ENCODE data around the gene ITPKB.

ITPKB gene

GRCh38 chr1:226679853-226680516, 59.1 kb downstream of the ITPKB start:
- Mint-ChIP-seq H3K27ac (peak overlapping the region; percentile 94), H3K4me1 (peaks cover 98% of the 10 kb centered on the region), H3K36me3 (peaks cover 23% of the 10 kb centered on the region), H3K4me3 (peak overlapping the region; percentile 82), H3K27me3 (no peaks in the 10 kb centered on the region), H3K9me3 (no peaks in the 10 kb centered on the region)
- ATAC-seq: peak; percentile 78

GRCh38 chr1:226679262-226679661, 59.8 kb downstream of the ITPKB start:
- peak overlapping the region; percentile 94 for H3K27ac Mint-ChIP-seq
- peaks cover 22% of the 10 kb centered on the region for H3K36me3 Mint-ChIP-seq
- H3K9me3 Mint-ChIP-seq: no peaks in the 10 kb centered on the region
- H3K4me3 Mint-ChIP-seq: peak overlapping the region; percentile 82
- no peaks in the 10 kb centered on the region for H3K27me3 Mint-ChIP-seq
- H3K4me1 Mint-ChIP-seq: peaks cover 98% of the 10 kb centered on the region
- no peak for ATAC-seq

GRCh38 chr1:226678701-226679100, 60.4 kb downstream of the ITPKB start:
- ATAC-seq: no peak
- peaks cover 98% of the 10 kb centered on the region for H3K4me1 Mint-ChIP-seq
- H3K36me3 Mint-ChIP-seq: peaks cover 16% of the 10 kb centered on the region
- H3K27ac Mint-ChIP-seq: peak overlapping the region; percentile 94
- H3K27me3 Mint-ChIP-seq: no peaks in the 10 kb centered on the region
- H3K4me3 Mint-ChIP-seq: no peak overlapping the region
- no peaks in the 10 kb centered on the region for H3K9me3 Mint-ChIP-seq

- no peak for ATAC-seq
- Mint-ChIP-seq H3K9me3 (no peaks in the 10 kb centered on the region), H3K4me3 (no peak overlapping the region), H3K27ac (peak overlapping the region; percentile 94), H3K36me3 (peaks cover 12% of the 10 kb centered on the region), H3K27me3 (no peaks in the 10 kb centered on the region), H3K4me1 (peaks cover 98% of the 10 kb centered on the region)
Measured at GRCh38 chr1:226678251-226678650, 60.8 kb downstream of the ITPKB start.

GRCh38 chr1:226677027-226678020, 61.8 kb downstream of the ITPKB start:
- Mint-ChIP-seq H3K27me3 (no peaks in the 10 kb centered on the region), H3K27ac (peak overlapping the region; percentile 92), H3K4me1 (peaks cover 98% of the 10 kb centered on the region), H3K9me3 (no peaks in the 10 kb centered on the region), H3K36me3 (peaks cover 21% of the 10 kb centered on the region), H3K4me3 (peak overlapping the region; percentile 75)
- ATAC-seq: peak; percentile 78

GRCh38 chr1:226676381-226676780, 62.7 kb downstream of the ITPKB start:
- no peak for ATAC-seq
- peaks cover 28% of the 10 kb centered on the region for H3K36me3 Mint-ChIP-seq
- H3K9me3 Mint-ChIP-seq: no peaks in the 10 kb centered on the region
- no peaks in the 10 kb centered on the region for H3K27me3 Mint-ChIP-seq
- H3K27ac Mint-ChIP-seq: peak overlapping the region; percentile 92
- peak overlapping the region; percentile 83 for H3K4me3 Mint-ChIP-seq
- peaks cover 98% of the 10 kb centered on the region for H3K4me1 Mint-ChIP-seq

- peaks cover 34% of the 10 kb centered on the region for H3K36me3 Mint-ChIP-seq
- H3K4me3 Mint-ChIP-seq: peak overlapping the region; percentile 83
- peak; percentile 5 for ATAC-seq
- H3K27ac Mint-ChIP-seq: peak overlapping the region; percentile 92
- H3K4me1 Mint-ChIP-seq: peaks cover 98% of the 10 kb centered on the region
- H3K27me3 Mint-ChIP-seq: no peaks in the 10 kb centered on the region
- no peaks in the 10 kb centered on the region for H3K9me3 Mint-ChIP-seq
Measured at GRCh38 chr1:226675715-226676357, 63.2 kb downstream of the ITPKB start.

- H3K27ac Mint-ChIP-seq: peak overlapping the region; percentile 92
- H3K4me1 Mint-ChIP-seq: peaks cover 92% of the 10 kb centered on the region
- H3K27me3 Mint-ChIP-seq: no peaks in the 10 kb centered on the region
- H3K36me3 Mint-ChIP-seq: peaks cover 35% of the 10 kb centered on the region
- ATAC-seq: peak; percentile 88
- H3K4me3 Mint-ChIP-seq: peak overlapping the region; percentile 83
- no peaks in the 10 kb centered on the region for H3K9me3 Mint-ChIP-seq
Measured at GRCh38 chr1:226674892-226675714, 64.0 kb downstream of the ITPKB start.

- no peaks in the 10 kb centered on the region for H3K27me3 Mint-ChIP-seq
- ATAC-seq: no peak
- H3K4me1 Mint-ChIP-seq: peaks cover 64% of the 10 kb centered on the region
- peaks cover 31% of the 10 kb centered on the region for H3K36me3 Mint-ChIP-seq
- no peaks in the 10 kb centered on the region for H3K9me3 Mint-ChIP-seq
- peak overlapping the region; percentile 92 for H3K27ac Mint-ChIP-seq
- H3K4me3 Mint-ChIP-seq: no peak overlapping the region
Measured at GRCh38 chr1:226672339-226672762, 66.7 kb downstream of the ITPKB start.

GRCh38 chr1:226671277-226671676, 67.8 kb downstream of the ITPKB start:
- H3K27ac Mint-ChIP-seq: peak overlapping the region; percentile 16
- no peak for ATAC-seq
- H3K36me3 Mint-ChIP-seq: peaks cover 37% of the 10 kb centered on the region
- no peaks in the 10 kb centered on the region for H3K9me3 Mint-ChIP-seq
- H3K4me3 Mint-ChIP-seq: no peak overlapping the region
- H3K4me1 Mint-ChIP-seq: peaks cover 53% of the 10 kb centered on the region
- no peaks in the 10 kb centered on the region for H3K27me3 Mint-ChIP-seq

GRCh38 chr1:226670073-226670472, 69.0 kb downstream of the ITPKB start:
- no peaks in the 10 kb centered on the region for H3K27me3 Mint-ChIP-seq
- no peaks in the 10 kb centered on the region for H3K9me3 Mint-ChIP-seq
- peaks cover 43% of the 10 kb centered on the region for H3K36me3 Mint-ChIP-seq
- no peak for ATAC-seq
- H3K4me1 Mint-ChIP-seq: peaks cover 42% of the 10 kb centered on the region
- H3K27ac Mint-ChIP-seq: no peak overlapping the region
- no peak overlapping the region for H3K4me3 Mint-ChIP-seq

- peaks cover 23% of the 10 kb centered on the region for H3K4me1 Mint-ChIP-seq
- no peak for ATAC-seq
Measured at GRCh38 chr1:226668173-226668560, 70.9 kb downstream of the ITPKB start.

GRCh38 chr1:226666692-226667091, 72.4 kb downstream of the ITPKB start:
- Mint-ChIP-seq H3K27ac (no peak overlapping the region), H3K27me3 (no peaks in the 10 kb centered on the region), H3K4me3 (no peak overlapping the region), H3K4me1 (peaks cover 10% of the 10 kb centered on the region), H3K36me3 (peaks cover 26% of the 10 kb centered on the region), H3K9me3 (no peaks in the 10 kb centered on the region)
- ATAC-seq: no peak

More at GRCh38 chr1:226668173-226668560, 70.9 kb downstream of the ITPKB start:
- no peak overlapping the region for H3K27ac Mint-ChIP-seq
- no peaks in the 10 kb centered on the region for H3K27me3 Mint-ChIP-seq
- no peak overlapping the region for H3K4me3 Mint-ChIP-seq
- H3K9me3 Mint-ChIP-seq: no peaks in the 10 kb centered on the region
- peaks cover 38% of the 10 kb centered on the region for H3K36me3 Mint-ChIP-seq

- H3K4me3 Mint-ChIP-seq: no peak overlapping the region
- peaks cover 4% of the 10 kb centered on the region for H3K4me1 Mint-ChIP-seq
- no peak overlapping the region for H3K27ac Mint-ChIP-seq
- ATAC-seq: no peak
- no peaks in the 10 kb centered on the region for H3K9me3 Mint-ChIP-seq
- no peaks in the 10 kb centered on the region for H3K27me3 Mint-ChIP-seq
- peaks cover 20% of the 10 kb centered on the region for H3K36me3 Mint-ChIP-seq
Measured at GRCh38 chr1:226666164-226666506, 72.9 kb downstream of the ITPKB start.

Data from stimulated activated memory B cell treated with anti-CD40 and anti-IgM and Interleukin-4, amounts not matched to agents 10 μg/mL and 1 μg/mL and 100 μg/mL, for 72 hours (primary cell).